Measurements from ENCODE around the gene PYURF. TPM values are rescaled to one million over a fixed set of nuclear protein-coding genes. Genes with fewer than 3 reads are reported as not detected.

The PYURF gene
- polyA plus RNA-seq, 1 of the 3 experiments (the other 2 are of a cell fraction), result 52.0 TPM

DNA sequence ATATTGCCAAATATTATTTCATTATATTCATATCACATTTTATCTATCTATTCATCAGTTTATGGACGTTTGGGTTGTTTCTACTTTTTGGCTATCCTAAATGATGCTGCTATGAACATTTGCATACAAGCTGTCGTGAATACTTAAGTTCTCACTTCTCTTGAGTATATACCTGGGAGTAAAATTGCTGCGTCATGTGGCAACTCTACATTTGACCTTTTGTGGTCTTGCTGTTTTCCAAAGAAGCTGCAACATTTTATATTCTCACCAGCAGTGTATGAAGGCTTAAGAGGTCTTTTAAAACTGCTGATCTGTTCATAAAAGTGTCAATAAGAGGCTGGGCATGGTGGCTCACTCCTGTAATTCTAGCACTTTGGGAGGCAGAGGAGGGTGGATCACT, 5.8 kb downstream of the PYURF start:
- H3K9me2 ChIP-seq, result no peaks in the 10 kb centered on the region
- H2AFZ ChIP-seq (ENCODE audit: low read depth), result no peak overlapping the region
- WGBS (ENCODE audit: low lambda C conversion rate), result 70% methylated on average over 3 of the region's 3 CpGs
- H3K4me1 ChIP-seq (ENCODE audit: control insufficient read depth in 1 of 2, insufficient read depth in 2 of 2, low read depth in 1 of 2, low read length in 1 of 2), result peaks cover 0 to 4% of the 10 kb centered on the region in 2 experiments; a peak in 2 of 4 replicates
- CTCF ChIA-PET, result interaction anchor here (0.9 to 8.9 kb wide), 5 partner anchors 9 to 305 kb away, joined by 3 to 93 read pairs (median 48); no protein-coding TSS in a partner anchor
- H3K9ac ChIP-seq, result no peak overlapping the region
- peaks cover 30% of the 10 kb centered on the region for H3K79me2 ChIP-seq (ENCODE audit: insufficient read depth)
- H3K27me3 ChIP-seq (ENCODE audit: insufficient read depth), result no peaks in the 10 kb centered on the region
- H3K36me3 ChIP-seq (replicated peaks in 1 of 2; ENCODE audit: control insufficient read depth in 1 of 2, insufficient read depth in 2 of 2, low read length in 1 of 2), result peaks cover 18% of the 10 kb centered on the region in 2 experiments
- TF ChIP-seq RCOR1 (IDR thresholded peaks at IDR 0.05; ENCODE audit: low read length) (no peak), TCF12 (IDR thresholded peaks at IDR 0.05) (no peak), GATA2 (CRISPR knock-in tag; IDR thresholded peaks at IDR 0.05) (no peak), NFIC (IDR thresholded peaks at IDR 0.05; ENCODE audit: borderline replicate concordance) (no peak), MXI1 (IDR thresholded peaks at IDR 0.05; ENCODE audit: low read depth, low read length) (no peak), EZH2phosphoT487 (IDR thresholded peaks at IDR 0.05; ENCODE audit: borderline replicate concordance, low read depth) (no peak), TAF1 (IDR thresholded peaks at IDR 0.05; ENCODE audit: borderline replicate concordance, low read depth, low read length) (no peak)
- H3K27ac ChIP-seq (ENCODE audit: low read depth in 2 of 2, low read length in 1 of 2), result no peak overlapping the region
- no peak overlapping the region for H3K4me2 ChIP-seq
- no peak overlapping the region for H3K4me3 ChIP-seq (ENCODE audit: low read depth in 2 of 2, low read length in 1 of 2)
- POLR2A ChIA-PET, result no interaction called here
- no peaks in the 10 kb centered on the region for H3F3A ChIP-seq (replicated peaks; ENCODE audit: insufficient read depth)
- H4K20me1 ChIP-seq (ENCODE audit: insufficient read depth), result peaks cover 10% of the 10 kb centered on the region; the same call in 1 of the 2 replicates
- no peak for DNase-seq
- no peaks in the 10 kb centered on the region for H3K9me3 ChIP-seq

DNA sequence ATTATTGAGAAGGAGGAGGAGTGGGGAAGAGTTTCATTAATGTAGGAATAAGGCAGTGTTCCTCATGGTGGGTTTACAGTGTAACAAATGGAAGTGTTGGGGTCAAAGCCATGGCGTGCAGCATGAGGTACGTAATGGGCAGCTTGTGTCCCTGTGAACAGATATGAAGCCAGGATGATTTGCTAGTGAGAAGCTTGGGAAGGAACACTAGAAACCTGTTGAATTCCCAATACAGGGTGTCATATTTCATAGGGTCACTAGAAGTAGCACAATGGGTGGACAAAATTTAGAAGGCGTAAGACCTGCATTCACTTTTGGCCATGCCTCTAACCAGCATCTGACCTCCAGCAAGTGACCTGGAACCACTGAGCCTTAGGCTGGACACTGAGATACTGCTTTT, 6.8 kb downstream of the PYURF start:
- ChIA-PET POLR2A (no interaction called here), CTCF (interaction anchor here (0.9 to 8.9 kb wide), 5 partner anchors 148 to 306 kb away, joined by 3 to 93 read pairs (median 48); no protein-coding TSS in a partner anchor)
- H3K79me2 ChIP-seq (ENCODE audit: insufficient read depth), result peaks cover 19% of the 10 kb centered on the region
- peaks cover 18% of the 10 kb centered on the region in 2 experiments for H3K36me3 ChIP-seq (replicated peaks in 1 of 2; ENCODE audit: control insufficient read depth in 1 of 2, insufficient read depth in 2 of 2, low read length in 1 of 2)
- TF ChIP-seq FOXM1 (IDR thresholded peaks at IDR 0.05; ENCODE audit: low read depth) (no peak), YY1 (IDR thresholded peaks at IDR 0.05; ENCODE audit: low read depth) (no peak), CHD2 (IDR thresholded peaks at IDR 0.05; ENCODE audit: low read length, partially characterized antibody) (no peak), MEF2A (IDR thresholded peaks at IDR 0.05; ENCODE audit: borderline replicate concordance, low read depth) (no peak), EZH2phosphoT487 (IDR thresholded peaks at IDR 0.05; ENCODE audit: borderline replicate concordance, low read depth) (no peak), TEAD4 (IDR thresholded peaks at IDR 0.05; ENCODE audit: borderline replicate concordance, insufficient read depth) (no peak), GATA2 (CRISPR knock-in tag; IDR thresholded peaks at IDR 0.05) (no peak), RAD21 (IDR thresholded peaks at IDR 0.05; ENCODE audit: low read length) (no peak)
- TF ChIP-seq, protein P1, sequence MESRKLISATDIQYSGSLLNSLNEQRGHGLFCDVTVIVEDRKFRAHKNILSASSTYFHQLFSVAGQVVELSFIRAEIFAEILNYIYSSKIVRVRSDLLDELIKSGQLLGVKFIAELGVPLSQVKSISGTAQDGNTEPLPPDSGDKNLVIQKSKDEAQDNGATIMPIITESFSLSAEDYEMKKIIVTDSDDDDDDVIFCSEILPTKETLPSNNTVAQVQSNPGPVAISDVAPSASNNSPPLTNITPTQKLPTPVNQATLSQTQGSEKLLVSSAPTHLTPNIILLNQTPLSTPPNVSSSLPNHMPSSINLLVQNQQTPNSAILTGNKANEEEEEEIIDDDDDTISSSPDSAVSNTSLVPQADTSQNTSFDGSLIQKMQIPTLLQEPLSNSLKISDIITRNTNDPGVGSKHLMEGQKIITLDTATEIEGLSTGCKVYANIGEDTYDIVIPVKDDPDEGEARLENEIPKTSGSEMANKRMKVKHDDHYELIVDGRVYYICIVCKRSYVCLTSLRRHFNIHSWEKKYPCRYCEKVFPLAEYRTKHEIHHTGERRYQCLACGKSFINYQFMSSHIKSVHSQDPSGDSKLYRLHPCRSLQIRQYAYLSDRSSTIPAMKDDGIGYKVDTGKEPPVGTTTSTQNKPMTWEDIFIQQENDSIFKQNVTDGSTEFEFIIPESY (IDR thresholded peaks at IDR 0.05; ENCODE audit: borderline replicate concordance, low read depth), result no peak
- H3K4me1 ChIP-seq (ENCODE audit: control insufficient read depth in 1 of 2, insufficient read depth in 2 of 2, low read depth in 1 of 2, low read length in 1 of 2), result no peaks in the 10 kb centered on the region; a peak in 2 of 4 replicates
- 93% methylated on average over 3 of the region's 3 CpGs for whole genome bisulfite sequencing (ENCODE audit: low lambda C conversion rate)
- DNase-seq, result no peak
- no peak overlapping the region for H3K4me3 ChIP-seq (ENCODE audit: low read depth in 2 of 2, low read length in 1 of 2)
- H3K9me2 ChIP-seq, result no peaks in the 10 kb centered on the region
- H3F3A ChIP-seq (replicated peaks; ENCODE audit: insufficient read depth), result no peaks in the 10 kb centered on the region
- H3K27me3 ChIP-seq (ENCODE audit: insufficient read depth), result no peaks in the 10 kb centered on the region
- H4K20me1 ChIP-seq (ENCODE audit: insufficient read depth), result peaks cover 4% of the 10 kb centered on the region; the same call in 1 of the 2 replicates
- no peaks in the 10 kb centered on the region for H3K9me3 ChIP-seq
- H2AFZ ChIP-seq (ENCODE audit: low read depth), result no peak overlapping the region
- H3K4me2 ChIP-seq, result no peak overlapping the region
- H3K27ac ChIP-seq (ENCODE audit: low read depth in 2 of 2, low read length in 1 of 2), result no peak overlapping the region
- no peak overlapping the region for H3K9ac ChIP-seq

All from SK-N-SH (cell line).